NT2/D1 (cell line): Measurements from ENCODE around the gene ANKRD22.

Source experiments
- DNase-seq: peaks from one replicate; pipeline ENCODE4 v3.0.0-alpha.2; 2011; ENCODE audit warnings: low read depth, low spot score
- H3K27me3 ChIP-seq: 2 replicates; pipeline ENCODE4 v1.6.0; 2011; ENCODE audit warnings: mild to moderate bottlenecking; ENCODE audit not compliant: insufficient read length, insufficient read depth
- H3K36me3 ChIP-seq: 2 replicates; pipeline ENCODE4 v1.6.1; 2011; ENCODE audit warnings: mild to moderate bottlenecking, low read length, mixed read lengths; ENCODE audit not compliant: insufficient read depth, insufficient read length
- H3K4me1 ChIP-seq: 2 replicates; pipeline ENCODE4 v1.5.1; 2011; ENCODE audit not compliant: insufficient read depth, insufficient read length
- H3K4me3 ChIP-seq: 2 replicates; pipeline ENCODE4 v1.5.1; 2011; ENCODE audit warnings: low read depth; ENCODE audit not compliant: insufficient read length
- H3K9ac ChIP-seq: 2 replicates; pipeline ENCODE4 v1.6.0; 2011; ENCODE audit warnings: low read depth; ENCODE audit not compliant: insufficient read length
- H3K9me3 ChIP-seq: 2 replicates; pipeline ENCODE4 v1.5.1; 2011; ENCODE audit warnings: mild to moderate bottlenecking, low read length; ENCODE audit not compliant: insufficient read depth
- SUZ12 ChIP-seq: IDR thresholded peaks from 2 replicates; pipeline ENCODE4 v1.6.1; 2011; ENCODE audit not compliant: insufficient read length, insufficient read depth; ENCODE audit errors: extremely low read depth
- YY1 ChIP-seq: IDR thresholded peaks from 2 replicates; pipeline ENCODE4 v1.6.1; 2011; ENCODE audit not compliant: insufficient read length, insufficient read depth
- ZNF274 ChIP-seq: IDR thresholded peaks from 2 replicates; pipeline ENCODE4 v1.6.1; 2011; ENCODE audit warnings: mild to moderate bottlenecking, low read depth, low read length

The ANKRD22 gene

GRCh38 chr10:88851706-88852105, at the start of gene ANKRD22:
ANKRD22 (minus strand) TSS chr10:88851844; CDS start chr10:88851607, 237 bp downstream.
- Histone ChIP-seq H3K36me3 (no peaks in the 10 kb centered on the region), H3K4me1 (no peaks in the 10 kb centered on the region), H3K9ac (no peak within 1 kb of the TSS), H3K27me3 (no peaks in the 10 kb centered on the region), H3K9me3 (no peaks in the 10 kb centered on the region), H3K4me3 (no peak within 1 kb of the TSS)
- no peak for TF ChIP-seq YY1
- no peak for TF ChIP-seq ZNF274
- TF ChIP-seq SUZ12: no peak
- DNase-seq: no peak

GRCh38 chr10:88899886-88900285, 48.2 kb upstream of the ANKRD22 start:
- DNase-seq: no peak
- Histone ChIP-seq H3K9me3 (no peaks in the 10 kb centered on the region), H3K9ac (no peak overlapping the region), H3K4me1 (peaks cover 3% of the 10 kb centered on the region), H3K36me3 (no peaks in the 10 kb centered on the region), H3K27me3 (no peaks in the 10 kb centered on the region), H3K4me3 (no peak overlapping the region)
- TF ChIP-seq ZNF274 (no peak), YY1 (no peak), SUZ12 (no peak)

DNA sequence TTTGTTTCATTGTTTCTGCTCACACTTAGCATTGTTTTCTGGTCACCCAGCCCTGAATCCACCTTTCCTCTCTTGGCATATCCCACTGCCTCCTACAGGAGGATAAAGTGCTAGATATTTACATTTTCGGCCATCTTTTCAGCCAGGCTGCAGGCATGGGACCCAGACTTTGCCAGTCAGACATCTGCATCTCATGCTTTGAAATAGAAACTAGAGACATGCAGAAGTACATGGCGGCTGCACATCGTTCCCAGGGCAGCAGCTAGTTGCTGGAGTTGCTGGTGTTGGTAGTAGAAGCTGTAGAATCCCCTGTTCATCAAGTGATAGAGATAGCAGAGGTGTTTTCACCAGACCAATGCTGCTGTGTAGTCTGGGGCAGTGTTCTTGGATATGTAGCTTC, 47.1 kb upstream of the ANKRD22 start:
- TF ChIP-seq YY1 (no peak), ZNF274 (no peak), SUZ12 (no peak)
- H3K36me3 ChIP-seq: no peaks in the 10 kb centered on the region
- H3K4me1 ChIP-seq: peaks cover 3% of the 10 kb centered on the region
- DNase-seq: no peak
- H3K4me3 ChIP-seq: no peak overlapping the region
- H3K9ac ChIP-seq: no peak overlapping the region
- H3K9me3 ChIP-seq: no peaks in the 10 kb centered on the region
- H3K27me3 ChIP-seq: no peaks in the 10 kb centered on the region

DNA sequence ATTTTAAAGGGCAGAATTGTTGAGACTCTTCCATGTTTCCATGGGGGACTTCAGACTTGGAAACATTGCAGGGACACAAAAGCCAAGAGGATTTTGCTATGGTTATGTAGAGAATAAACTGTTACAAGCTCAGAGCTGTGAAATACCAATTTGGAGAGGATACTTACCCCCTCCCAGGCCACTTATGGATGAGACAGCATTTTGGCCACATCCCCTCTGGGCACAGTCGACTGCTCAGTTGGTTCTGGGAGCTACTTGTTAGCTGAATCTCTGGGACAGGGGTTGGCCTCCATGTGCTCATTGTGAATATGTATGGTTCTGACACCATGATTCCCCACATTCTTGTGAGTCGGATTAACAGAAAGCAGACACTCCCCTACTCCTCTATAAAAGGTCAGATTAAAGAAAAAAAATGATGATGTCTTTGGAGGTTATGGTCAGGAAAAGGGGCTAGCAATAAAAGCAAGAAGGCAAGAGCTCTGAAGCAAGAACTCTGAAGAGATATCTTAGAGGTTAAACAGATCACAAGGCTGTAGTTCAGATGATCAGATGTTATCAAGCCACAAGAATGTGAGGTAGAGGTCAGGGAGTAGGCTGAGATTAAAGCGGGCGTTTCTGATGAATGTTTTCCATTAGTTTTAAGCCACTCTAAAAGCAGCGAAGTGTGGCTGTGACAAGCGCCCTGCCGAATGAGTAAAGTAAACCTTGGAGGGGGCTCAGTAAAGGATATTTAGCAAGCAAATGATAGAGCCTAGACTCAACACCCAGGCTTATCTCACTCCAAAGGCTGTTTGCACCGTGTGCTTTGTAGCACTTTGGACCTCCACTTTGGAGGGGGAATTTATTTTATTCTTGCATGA, 45.6 kb upstream of the ANKRD22 start:
- Histone ChIP-seq H3K4me1 (peaks cover 3% of the 10 kb centered on the region), H3K27me3 (no peaks in the 10 kb centered on the region), H3K36me3 (no peaks in the 10 kb centered on the region), H3K9me3 (no peaks in the 10 kb centered on the region), H3K9ac (no peak overlapping the region), H3K4me3 (no peak overlapping the region)
- DNase-seq: no peak
- TF ChIP-seq SUZ12 (no peak), YY1 (no peak), ZNF274 (no peak)

DNA sequence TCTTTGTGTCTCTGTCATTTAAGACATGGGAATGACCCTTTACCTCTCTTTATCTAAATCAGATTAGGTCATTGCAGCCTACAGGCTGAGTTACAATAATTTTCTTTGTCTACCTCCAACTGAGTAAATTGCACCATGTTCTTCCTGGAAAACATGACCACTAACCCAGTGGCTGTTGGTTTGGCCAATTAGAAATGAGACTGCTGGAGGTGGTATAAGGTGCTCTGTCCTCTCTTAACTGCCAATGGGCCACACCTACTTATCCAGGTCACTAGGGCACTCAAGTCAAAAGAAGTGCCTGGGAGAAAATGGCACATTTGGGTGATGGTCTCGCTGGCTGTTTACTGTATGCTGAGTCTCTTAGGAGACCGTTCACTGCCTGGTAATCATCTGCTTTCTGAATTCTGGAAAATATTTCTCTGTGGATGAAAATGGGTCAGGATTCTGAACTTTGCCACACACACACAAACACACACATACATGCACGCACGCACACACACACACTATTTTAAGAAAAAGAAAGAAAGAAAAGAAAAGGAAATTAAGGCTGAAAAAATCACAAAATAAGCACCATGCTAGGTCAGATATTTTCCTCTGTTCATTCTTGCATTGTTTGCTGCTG, 44.8 kb upstream of the ANKRD22 start:
- Histone ChIP-seq H3K9me3 (no peaks in the 10 kb centered on the region), H3K27me3 (no peaks in the 10 kb centered on the region), H3K4me3 (no peak overlapping the region), H3K36me3 (no peaks in the 10 kb centered on the region), H3K9ac (no peak overlapping the region), H3K4me1 (peaks cover 3% of the 10 kb centered on the region)
- TF ChIP-seq ZNF274: no peak
- no peak for TF ChIP-seq SUZ12
- no peak for TF ChIP-seq YY1
- DNase-seq: no peak

DNA sequence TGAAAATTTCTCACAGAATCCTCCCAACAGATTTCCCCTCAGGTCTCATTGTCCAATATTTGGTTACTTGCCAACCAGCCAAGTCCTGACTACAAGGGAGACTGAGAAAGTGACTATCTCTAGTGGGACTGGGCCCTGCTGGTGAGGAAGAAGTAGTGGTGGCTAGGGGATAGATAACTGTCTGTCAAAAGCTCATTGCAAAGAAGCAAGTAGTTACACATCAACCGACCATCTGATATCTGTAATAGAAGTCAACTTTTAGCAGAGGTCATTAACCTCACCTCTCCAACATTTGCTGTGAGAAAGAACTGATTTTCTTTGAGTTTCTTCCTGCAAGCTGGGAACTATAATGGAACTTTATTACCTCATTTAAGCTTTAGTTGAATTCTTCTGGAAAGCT, 43.6 kb upstream of the ANKRD22 start:
- Histone ChIP-seq H3K9ac (no peak overlapping the region), H3K36me3 (no peaks in the 10 kb centered on the region)
- TF ChIP-seq ZNF274 (no peak), YY1 (no peak), SUZ12 (no peak)

GRCh38 chr10:88893611-88894010, 42.0 kb upstream of the ANKRD22 start:
- Histone ChIP-seq H3K4me3 (no peak overlapping the region), H3K9ac (no peak overlapping the region), H3K4me1 (peaks cover 3% of the 10 kb centered on the region), H3K36me3 (no peaks in the 10 kb centered on the region), H3K27me3 (no peaks in the 10 kb centered on the region), H3K9me3 (no peaks in the 10 kb centered on the region)
- no peak for DNase-seq
- TF ChIP-seq ZNF274 (no peak), SUZ12 (no peak), YY1 (no peak)

More for the DNA sequence above, 43.6 kb upstream of the ANKRD22 start:
- Histone ChIP-seq H3K27me3 (no peaks in the 10 kb centered on the region), H3K4me1 (peaks cover 3% of the 10 kb centered on the region), H3K9me3 (no peaks in the 10 kb centered on the region), H3K4me3 (no peak overlapping the region)
- no peak for DNase-seq
